ENCODE measurements around the gene SOD1.

DNA sequence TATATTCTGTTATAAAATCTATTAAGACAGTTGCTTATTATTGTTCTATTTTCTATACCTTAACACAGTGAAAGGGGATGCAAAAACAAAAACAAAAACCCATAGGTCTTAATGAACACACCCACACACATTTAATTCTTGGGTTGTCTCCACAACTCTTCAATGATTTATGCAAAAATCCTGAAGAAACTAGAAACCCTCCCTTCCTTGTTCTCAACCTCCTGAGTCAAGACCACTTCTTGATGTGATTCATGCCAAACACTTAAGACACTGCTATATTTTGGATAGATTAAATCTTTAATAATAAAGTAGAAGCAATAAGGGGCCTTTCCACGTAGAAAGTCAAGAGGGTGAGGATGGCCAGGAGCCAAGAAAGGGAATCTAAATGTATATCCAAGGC lies 49.0 kb downstream of the SOD1 start:
- TF ChIP-seq POLR2A (IDR thresholded peaks at IDR 0.05): no peak
- TF ChIP-seq, protein P1, sequence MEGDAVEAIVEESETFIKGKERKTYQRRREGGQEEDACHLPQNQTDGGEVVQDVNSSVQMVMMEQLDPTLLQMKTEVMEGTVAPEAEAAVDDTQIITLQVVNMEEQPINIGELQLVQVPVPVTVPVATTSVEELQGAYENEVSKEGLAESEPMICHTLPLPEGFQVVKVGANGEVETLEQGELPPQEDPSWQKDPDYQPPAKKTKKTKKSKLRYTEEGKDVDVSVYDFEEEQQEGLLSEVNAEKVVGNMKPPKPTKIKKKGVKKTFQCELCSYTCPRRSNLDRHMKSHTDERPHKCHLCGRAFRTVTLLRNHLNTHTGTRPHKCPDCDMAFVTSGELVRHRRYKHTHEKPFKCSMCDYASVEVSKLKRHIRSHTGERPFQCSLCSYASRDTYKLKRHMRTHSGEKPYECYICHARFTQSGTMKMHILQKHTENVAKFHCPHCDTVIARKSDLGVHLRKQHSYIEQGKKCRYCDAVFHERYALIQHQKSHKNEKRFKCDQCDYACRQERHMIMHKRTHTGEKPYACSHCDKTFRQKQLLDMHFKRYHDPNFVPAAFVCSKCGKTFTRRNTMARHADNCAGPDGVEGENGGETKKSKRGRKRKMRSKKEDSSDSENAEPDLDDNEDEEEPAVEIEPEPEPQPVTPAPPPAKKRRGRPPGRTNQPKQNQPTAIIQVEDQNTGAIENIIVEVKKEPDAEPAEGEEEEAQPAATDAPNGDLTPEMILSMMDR (IDR thresholded peaks at IDR 0.05): no peak

Data from testis (tissue), 2 donors.